HCT116 (cell line): ENCODE measurements around the gene THSD4. TPM values are rescaled to one million over a fixed set of nuclear protein-coding genes. Genes with fewer than 3 reads are reported as not detected.

Source experiments
- ATAC-seq: fragments of 200-7000 bp; cut with Tn5 transposase; 2 replicates; pipeline ENCODE4 v1.9.1; 2020; ENCODE audit warnings: mild to moderate bottlenecking, moderate library complexity
- BruUV-seq: library from RNA; stranded (reverse); fragments of 400-500 nt; replicated peaks from 2 replicates; lab custom pipeline; 2021; lab: Mats Ljungman, UMichigan
- CTCF ChIA-PET: fragments of 300-600 bp; sonication (Branson Sonifier 250); formaldehyde crosslinking; loops from one replicate; lab custom pipeline; 2021; ENCODE audit warnings: antibody characterized with exemption; lab: Charles Lee
- POLR2A ChIA-PET: fragments of 300-600, 350-600 bp; sonication (Branson Sonifier 250); formaldehyde crosslinking; loops from one replicate; lab custom pipeline; 2021; ENCODE audit warnings: antibody characterized with exemption; lab: Charles Lee
- RAD21 ChIA-PET, 2 experiments: fragments of 300-600 bp; sonication (Branson Sonifier 250); formaldehyde crosslinking; loops; one replicate each; lab custom pipeline; 2023; ENCODE audit warnings: low total read pairs in 2 of 2; ENCODE audit not compliant: uncharacterized antibody in 2 of 2, unreplicated experiment in 2 of 2, low non-redundant PET in 1 of 2; lab: Charles Lee
- DNase-seq: peaks from one replicate; pipeline ENCODE4 v3.0.0-alpha.2; 2010; ENCODE audit warnings: low read depth, low spot score
- H2AFZ ChIP-seq: fragments of 200-600 bp; shearing (Covaris generic), sonication (generic); 2 replicates; pipeline ENCODE4 v1.6.1; 2017; ENCODE audit warnings: low read depth, mixed run types, mixed read lengths, antibody characterized with exemption, low read length; ENCODE audit not compliant: poor library complexity, severe bottlenecking
- H3K27ac ChIP-seq: 2 replicates; pipeline ENCODE4 v1.5.1; 2012; ENCODE audit warnings: low read depth, low read length
- H3K27me3 ChIP-seq: fragments of 200-600 bp; sonication (generic); 2 replicates; pipeline ENCODE4 v1.6.1; 2016; ENCODE audit warnings: mixed run types, low read length, mixed read lengths; ENCODE audit not compliant: insufficient read depth
- H3K36me3 ChIP-seq, 2 experiments: fragments of 200-500 bp in 1 of 2; fragments of 200-600 bp in 1 of 2; sonication (Bioruptor generic) in 1 of 2; sonication (generic) in 1 of 2; 2 replicates each; pipeline versions ENCODE4 v1.5.1 to v1.6.1; 2014 to 2016; ENCODE audit warnings: low read length in 2 of 2, inconsistent platforms in 1 of 2, mixed read lengths in 1 of 2, mixed run types in 1 of 2; ENCODE audit not compliant: insufficient read depth in 2 of 2, control insufficient read depth in 1 of 2
- H3K4me1 ChIP-seq, 2 experiments: fragments of 200-600 bp in 1 of 2; sonication (generic) in 1 of 2; 2 replicates each; pipeline versions ENCODE4 v1.5.1 to v1.6.1; 2012 to 2017; ENCODE audit warnings: low read length in 2 of 2, inconsistent platforms in 1 of 2, mild to moderate bottlenecking in 1 of 2, mixed read lengths in 1 of 2, mixed run types in 1 of 2, moderate library complexity in 1 of 2; ENCODE audit not compliant: insufficient read depth in 2 of 2, control insufficient read depth in 1 of 2
- H3K4me2 ChIP-seq: fragments of 200-600 bp; sonication (generic); 2 replicates; pipeline ENCODE4 v1.6.1; 2017; ENCODE audit warnings: mixed run types, low read length, mixed read lengths
- H3K4me3 ChIP-seq, 2 experiments: fragments of 200-600 bp in 1 of 2; sonication (generic) in 1 of 2; replicated peaks in 1 of 2; 2 replicates each; pipeline ENCODE4 v1.5.1; 2011 to 2016; ENCODE audit warnings: low read length in 2 of 2, control low read depth in 1 of 2, low read depth in 1 of 2, mild to moderate bottlenecking in 1 of 2, mixed read lengths in 1 of 2, mixed run types in 1 of 2
- H3K79me2 ChIP-seq: fragments of 200-600 bp; sonication (generic); 2 replicates; pipeline ENCODE4 v1.6.1; 2017; ENCODE audit warnings: mild to moderate bottlenecking, mixed run types, low read length, moderate library complexity, mixed read lengths; ENCODE audit not compliant: insufficient read depth
- H3K9ac ChIP-seq: fragments of 200-600 bp; sonication (generic); 2 replicates; pipeline ENCODE4 v1.6.1; 2016; ENCODE audit warnings: low read length, mixed read lengths
- H3K9me2 ChIP-seq: fragments of 200-600 bp; sonication (generic), shearing (Covaris generic); 2 replicates; pipeline ENCODE4 v1.6.1; 2017; ENCODE audit warnings: mixed run types, mild to moderate bottlenecking, moderate library complexity; ENCODE audit not compliant: insufficient read depth
- H3K9me3 ChIP-seq, 2 experiments: fragments of 200-500 bp in 1 of 2; fragments of 200-600 bp in 1 of 2; sonication (Bioruptor generic) in 1 of 2; sonication (generic) in 1 of 2; 2 replicates each; pipeline ENCODE4 v1.6.1; 2014 to 2017; ENCODE audit warnings: low read length in 2 of 2, mixed read lengths in 2 of 2, inconsistent platforms in 1 of 2, low read depth in 1 of 2, mild to moderate bottlenecking in 1 of 2, mixed run types in 1 of 2, moderate library complexity in 1 of 2; ENCODE audit not compliant: control insufficient read depth in 1 of 2, insufficient read depth in 1 of 2
- H4K20me1 ChIP-seq: fragments of 200-600 bp; sonication (generic), shearing (Covaris generic); 2 replicates; pipeline ENCODE4 v1.6.1; 2017; ENCODE audit warnings: mixed run types, mild to moderate bottlenecking, moderate library complexity; ENCODE audit not compliant: insufficient read depth
- SIN3A ChIP-seq: IDR thresholded peaks from 2 replicates; pipeline ENCODE4 v1.6.1; 2012; ENCODE audit warnings: low read depth
- TCF7L2 ChIP-seq: IDR thresholded peaks from 2 replicates; pipeline ENCODE4 v1.7.0; 2011; ENCODE audit warnings: borderline replicate concordance, inconsistent platforms; ENCODE audit not compliant: insufficient read depth, insufficient read length; ENCODE audit errors: extremely low read depth
- intact Hi-C: fragments of 100-400 bp; cut with micrococcal nuclease; formaldehyde crosslinking; loops from 2 replicates; pipeline ENCODE4 v1.10.0; 2022
- total RNA-seq: library from RNA; stranded (reverse); gene quantifications from one replicate; pipeline ENCODE4 v1.2.1, GENCODE V29; 2021; ENCODE audit not compliant: unreplicated experiment
- TF ChIP-seq, protein P1 (sequence below): IDR thresholded peaks from 2 replicates; pipeline ENCODE4 v1.6.1; 2011; ENCODE audit warnings: mild to moderate bottlenecking, low read length, moderate library complexity; ENCODE audit not compliant: insufficient replicate concordance; ENCODE audit errors: extremely low read depth

THSD4 gene
- total RNA-seq, 1 experiment from 2014 or later: 30.5 TPM

DNA sequence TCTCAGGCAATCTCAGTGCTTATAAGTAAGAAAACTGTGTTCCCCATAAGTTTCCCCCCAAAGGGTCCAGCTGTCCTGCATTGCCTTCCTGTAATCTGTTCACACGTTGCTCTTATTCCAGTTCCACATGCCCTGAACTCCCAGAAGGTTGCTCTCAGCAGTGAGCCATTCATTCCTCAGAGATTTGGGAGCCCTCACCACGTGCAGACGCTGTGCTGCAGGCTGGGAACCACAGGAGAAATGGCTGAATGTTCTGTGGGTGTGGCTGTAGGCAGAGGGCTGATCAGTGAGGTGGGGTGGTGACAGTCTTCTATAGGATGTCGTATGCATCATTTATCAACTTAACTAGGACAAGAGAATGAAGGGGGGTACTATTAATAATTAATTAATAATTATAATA, 3.3 kb upstream of the THSD4 start:
- Histone ChIP-seq H3K4me3 (no peak overlapping the region), H4K20me1 (no peaks in the 10 kb centered on the region), H3K9ac (no peak overlapping the region), H3K9me2 (no peaks in the 10 kb centered on the region), H3K27me3 (no peaks in the 10 kb centered on the region)
- ChIA-PET CTCF (no interaction called here), POLR2A (no interaction called here)
- intact Hi-C loops: loop anchor here (10.0 kb wide), 1 partner anchor 217 kb away; the partner anchor contains the start of genes LRRC49 and THAP10
- no peak for TF ChIP-seq TCF7L2
- TF ChIP-seq, all 23 proteins: peak for 0
- DNase-seq (no peak), ATAC-seq (no peak)
- Histone ChIP-seq H3K9me3 (no peaks in the 10 kb centered on the region), H3K79me2 (0 out of 2 replicates have a peak, but pooled peaks cover 6% of the 10 kb centered on the region), H3K4me1 (peaks cover 15 to 20% of the 10 kb centered on the region in 2 experiments), H3K36me3 (no peaks in the 10 kb centered on the region), H3K4me2 (no peak overlapping the region), H2AFZ (no peak overlapping the region), H3K27ac (no peak overlapping the region)
- RAD21 ChIA-PET: no interaction called here
- no TSS peak for BruUV-seq

DNA sequence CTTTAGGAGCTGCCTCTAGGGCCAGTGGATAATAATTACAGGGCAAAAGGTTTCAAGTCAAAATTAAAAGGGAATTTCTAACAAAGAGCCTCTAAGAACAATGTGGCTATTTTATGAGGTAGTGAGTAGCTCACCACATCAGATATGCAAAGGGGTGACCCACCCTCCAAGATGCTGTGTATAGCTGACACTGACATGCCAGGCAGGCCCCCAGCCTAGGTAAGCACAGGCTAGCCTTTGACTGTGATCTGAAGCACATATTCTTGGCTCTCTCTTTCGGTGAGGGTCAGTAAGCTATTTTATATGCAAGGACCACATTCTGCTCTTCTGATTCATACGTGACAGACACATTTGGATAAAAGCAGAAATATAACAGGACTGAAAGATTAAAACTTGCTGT, 2.8 kb upstream of the THSD4 start:
- TF ChIP-seq, protein P1, sequence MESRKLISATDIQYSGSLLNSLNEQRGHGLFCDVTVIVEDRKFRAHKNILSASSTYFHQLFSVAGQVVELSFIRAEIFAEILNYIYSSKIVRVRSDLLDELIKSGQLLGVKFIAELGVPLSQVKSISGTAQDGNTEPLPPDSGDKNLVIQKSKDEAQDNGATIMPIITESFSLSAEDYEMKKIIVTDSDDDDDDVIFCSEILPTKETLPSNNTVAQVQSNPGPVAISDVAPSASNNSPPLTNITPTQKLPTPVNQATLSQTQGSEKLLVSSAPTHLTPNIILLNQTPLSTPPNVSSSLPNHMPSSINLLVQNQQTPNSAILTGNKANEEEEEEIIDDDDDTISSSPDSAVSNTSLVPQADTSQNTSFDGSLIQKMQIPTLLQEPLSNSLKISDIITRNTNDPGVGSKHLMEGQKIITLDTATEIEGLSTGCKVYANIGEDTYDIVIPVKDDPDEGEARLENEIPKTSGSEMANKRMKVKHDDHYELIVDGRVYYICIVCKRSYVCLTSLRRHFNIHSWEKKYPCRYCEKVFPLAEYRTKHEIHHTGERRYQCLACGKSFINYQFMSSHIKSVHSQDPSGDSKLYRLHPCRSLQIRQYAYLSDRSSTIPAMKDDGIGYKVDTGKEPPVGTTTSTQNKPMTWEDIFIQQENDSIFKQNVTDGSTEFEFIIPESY: no peak
- TF ChIP-seq SIN3A: no peak
- H3K79me2 ChIP-seq: peaks cover 10% of the 10 kb centered on the region; the same call in 1 of the 2 replicates
- H2AFZ ChIP-seq: no peak overlapping the region
- no TSS peak for BruUV-seq
- ChIA-PET CTCF (no interaction called here), POLR2A (no interaction called here), RAD21 (no interaction called here)
- H3K9me2 ChIP-seq: no peaks in the 10 kb centered on the region
- no peak overlapping the region for H3K9ac ChIP-seq
- H3K4me2 ChIP-seq: no peak overlapping the region
- intact Hi-C loops: loop anchor here (10.0 kb wide), 1 partner anchor 218 kb away; the partner anchor contains the start of genes LRRC49 and THAP10
- H3K36me3 ChIP-seq: no peaks in the 10 kb centered on the region
- H4K20me1 ChIP-seq: no peaks in the 10 kb centered on the region
- no peak overlapping the region for H3K27ac ChIP-seq
- ATAC-seq (no peak), DNase-seq (no peak)
- H3K27me3 ChIP-seq: no peaks in the 10 kb centered on the region
- peaks cover 20 to 25% of the 10 kb centered on the region in 2 experiments for H3K4me1 ChIP-seq
- H3K9me3 ChIP-seq: no peaks in the 10 kb centered on the region
- no peak overlapping the region for H3K4me3 ChIP-seq
